Adrenal gland (tissue), 12 donors: ENCODE measurements around the gene GHRHR. TPM values are rescaled to one million over a fixed set of nuclear protein-coding genes. Genes with fewer than 3 reads are reported as not detected.

Experiments
- DNase-seq, 7 donors: peaks; one replicate each; pipeline ENCODE4 v3.0.0-alpha.2; 2019 to 2020
- H3K27ac ChIP-seq, 5 donors: fragments of 200-600 bp; sonication (generic) in 4 of 5; 1 replicate in 3 of 5; 2 replicates in 2 of 5; pipeline versions ENCODE4 v1.5.1 to v1.8.0; 2016 to 2020; ENCODE audit warnings: mild to moderate bottlenecking in 1 of 5
- H3K27me3 ChIP-seq: fragments of 200-600 bp; 2 replicates; pipeline ENCODE4 v1.8.0; 2021
- H3K36me3 ChIP-seq, 2 donors: fragments of 200-600 bp; replicated peaks in 1 of 2; 1 replicate in 1 of 2; 2 replicates in 1 of 2; pipeline versions ENCODE4 v1.5.1 to v1.8.0; 2018 to 2022
- H3K4me1 ChIP-seq, 2 donors: fragments of 200-600 bp; replicated peaks in 1 of 2; 1 replicate in 1 of 2; 2 replicates in 1 of 2; pipeline versions ENCODE4 v1.5.1 to v1.8.0; 2018 to 2021
- H3K4me3 ChIP-seq, 4 donors: fragments of 200-600 bp; sonication (generic) in 3 of 4; one replicate each; pipeline ENCODE4 v1.5.1; 2016 to 2018
- H3K9me3 ChIP-seq, 3 donors: fragments of 200-600 bp; sonication (generic) in 1 of 3; replicated peaks in 1 of 3; 1 replicate in 2 of 3; 2 replicates in 1 of 3; pipeline versions ENCODE4 v1.5.1 to v1.8.0; 2016 to 2021
- CTCF ChIP-seq, 6 experiments: fragments of 450-650 bp in 4 of 6; fragments of 200-600 bp in 2 of 6; sonication (generic) in 1 of 6; IDR thresholded peaks; 1 replicate in 5 of 6; 2 replicates in 1 of 6; pipeline versions ENCODE4 v1.5.1 to v1.8.0; 2016 to 2021; ENCODE audit warnings: antibody characterized with exemption in 6 of 6, mild to moderate bottlenecking in 2 of 6, moderate library complexity in 1 of 6
- POLR2A ChIP-seq, 2 donors: fragments of 450-650 bp; IDR thresholded peaks; one replicate each; pipeline ENCODE4 v1.6.1; 2017; ENCODE audit warnings: antibody characterized with exemption in 2 of 2, mild to moderate bottlenecking in 2 of 2, moderate library complexity in 1 of 2
- WGBS, 4 donors: extraction: QIAGEN DNeasy Blood & Tissue Kit in 2 of 4; methylation state at CpG; one replicate each; pipeline versions ENCODE4 v1.1.5 to v1.1.7; 2013 to 2017; 5-methylcytosine and 5-hydroxymethylcytosine counted together
- intact Hi-C, 2 donors: fragments of 100-400 bp; cut with DNase I; formaldehyde crosslinking; loops; one replicate each; pipeline versions ENCODE4 v1.14.1 to v1.15.0; 2022 to 2023
- polyA plus RNA-seq, 3 donors: library from polyadenylated mRNA; stranded (reverse); fragments of 200-250 nt in 2 of 3; fragments of 350-450 nt in 1 of 3; fragmentation: Illumina TruSeq in 1 of 3; extraction: RNeasy Lipid Tissue Mini Kit (QIAGEN cat#74804) in 1 of 3; gene quantifications; one replicate each; pipeline ENCODE4 v1.2.3, GENCODE V29; 2013 to 2014
- total RNA-seq, 9 donors: library from RNA; depleted of rRNA in 4 of 9; stranded (reverse); fragments of >200 nt in 4 of 9; fragments of 120-200 nt in 1 of 9; fragmentation: NEBNext Ultra II Directional in 1 of 9; extraction: Animal tissue kit (Norgen Biotek cat#: 25700) in 1 of 9; gene quantifications; one replicate each; pipeline versions ENCODE4 v1.1.0 to v1.2.4, GENCODE V29; 2013 to 2023
- donor health status: healthy with polysubstance abuse.
- donor health status: Bipolar disorder and iron deficiency.
- donor health status: DM: yes; HTN: yes; CAD: no.
- donor health status: DM: no; HTN: no; CAD: no.
- donor health status: DM: no; HTN: no; CAD: no.
- donor health status: DM: yes; HTN: yes; CAD: no.

The GHRHR gene
- total and polyA plus RNA-seq, 12 donors: 0.33 to 11.5 (median 0.64) TPM; not detected in 6

GRCh38 chr7:30931161-30931928 is 32.4 kb upstream of the GHRHR start:
- no peaks in the 10 kb centered on the region for H3K27me3 ChIP-seq
- no peak for TF ChIP-seq POLR2A (IDR thresholded peaks at IDR 0.05)
- TF ChIP-seq CTCF (IDR thresholded peaks at IDR 0.05): no peak
- no peak overlapping the region for H3K4me3 ChIP-seq
- 74 to 88% (median 80%) methylated on average over 20 to 24 of the region's 24 CpGs for WGBS, 4 donors
- H3K36me3 ChIP-seq: no peaks in the 10 kb centered on the region
- no peaks in the 10 kb centered on the region for H3K9me3 ChIP-seq
- no peaks in the 10 kb centered on the region for H3K4me1 ChIP-seq
- intact Hi-C loops: loop anchor here in 1 of 2 donors (10.0 kb wide), 1 partner anchor 127 kb away; no protein-coding TSS in a partner anchor
- H3K27ac ChIP-seq: peak overlapping the region in 1 of 5 donors; percentile 52
- DNase-seq: peak in 3 of 7 donors; percentile 16 to 57 (median 34)

GRCh38 chr7:30931929-30932540 is 31.7 kb upstream of the GHRHR start:
- no peaks in the 10 kb centered on the region for H3K4me1 ChIP-seq
- intact Hi-C loops: loop anchor here in 1 of 2 donors (10.0 kb wide), 1 partner anchor 127 kb away; no protein-coding TSS in a partner anchor
- peak in 1 of 7 donors; percentile 7 for DNase-seq
- WGBS, 4 donors: 81 to 90% (median 86%) methylated on average over 7 to 9 of the region's 9 CpGs
- H3K4me3 ChIP-seq: no peak overlapping the region
- H3K27me3 ChIP-seq: no peaks in the 10 kb centered on the region
- H3K36me3 ChIP-seq: no peaks in the 10 kb centered on the region
- TF ChIP-seq POLR2A (IDR thresholded peaks at IDR 0.05): no peak
- no peak for TF ChIP-seq CTCF (IDR thresholded peaks at IDR 0.05)
- peak overlapping the region in 1 of 5 donors; percentile 45 for H3K27ac ChIP-seq
- H3K9me3 ChIP-seq: no peaks in the 10 kb centered on the region

GRCh38 chr7:30932562-30932961 is 31.2 kb upstream of the GHRHR start:
- 46 to 84% (median 80%) methylated on average over 2 to 6 of the region's 6 CpGs for WGBS, 4 donors
- TF ChIP-seq POLR2A (IDR thresholded peaks at IDR 0.05): no peak
- Histone ChIP-seq H3K4me1 (no peaks in the 10 kb centered on the region), H3K36me3 (no peaks in the 10 kb centered on the region), H3K27me3 (no peaks in the 10 kb centered on the region), H3K27ac (no peak overlapping the region), H3K9me3 (no peaks in the 10 kb centered on the region), H3K4me3 (no peak overlapping the region)
- intact Hi-C loops: loop anchor here in 1 of 2 donors (10.0 kb wide), 1 partner anchor 128 kb away; no protein-coding TSS in a partner anchor
- no peak for DNase-seq

GRCh38 chr7:30933124-30933974 is 30.4 kb upstream of the GHRHR start:
- H3K36me3 ChIP-seq: no peaks in the 10 kb centered on the region
- 83 to 91% (median 89%) methylated on average over 9 to 26 of the region's 26 CpGs for WGBS, 4 donors
- no peak overlapping the region for H3K4me3 ChIP-seq
- H3K27ac ChIP-seq: no peak overlapping the region
- intact Hi-C loops: loop anchor here in 1 of 2 donors (10.0 kb wide), 1 partner anchor 129 kb away; no protein-coding TSS in a partner anchor
- no peak for TF ChIP-seq CTCF (IDR thresholded peaks at IDR 0.05)
- TF ChIP-seq POLR2A (IDR thresholded peaks at IDR 0.05): no peak
- H3K9me3 ChIP-seq: no peaks in the 10 kb centered on the region
- no peaks in the 10 kb centered on the region for H3K4me1 ChIP-seq
- DNase-seq: peak in 3 of 7 donors; percentile 7 to 41 (median 15)
- H3K27me3 ChIP-seq: peaks cover 4% of the 10 kb centered on the region
